GM12801 (cell line): Measurements from ENCODE around the gene KYNU.

Experiments used
- CTCF ChIP-seq: IDR thresholded peaks from one replicate; pipeline ENCODE4 v1.5.1; 2011; ENCODE audit warnings: control low read depth; ENCODE audit not compliant: insufficient read length; ENCODE audit errors: extremely low read depth

KYNU gene

GRCh38 chr2:142930835-142931398, 53.5 kb downstream of the KYNU start:
- no peak for TF ChIP-seq CTCF

- TF ChIP-seq CTCF = no peak
Measured at GRCh38 chr2:142933916-142934315, 56.5 kb downstream of the KYNU start.

GRCh38 chr2:142935563-142936089, 58.2 kb downstream of the KYNU start:
- no peak for TF ChIP-seq CTCF

GRCh38 chr2:142936629-142937028, 59.2 kb downstream of the KYNU start:
- TF ChIP-seq CTCF = no peak

GRCh38 chr2:142937347-142937746, 59.9 kb downstream of the KYNU start:
- no peak for TF ChIP-seq CTCF

GRCh38 chr2:142938240-142938639, 60.8 kb downstream of the KYNU start:
- TF ChIP-seq CTCF = no peak

- TF ChIP-seq CTCF = no peak
Measured at GRCh38 chr2:142940606-142941223, 63.3 kb downstream of the KYNU start.

GRCh38 chr2:142942690-142943089, 65.2 kb downstream of the KYNU start:
- TF ChIP-seq CTCF = no peak
